NB4 (cell line): ENCODE data around the gene NUP62.

ENCODE experiments used
- DNase-seq: peaks from one replicate; pipeline ENCODE4 v3.0.0; 2010; ENCODE audit warnings: low read depth
- H3K4me3 ChIP-seq: one replicate; pipeline ENCODE4 v1.5.1; 2011; ENCODE audit warnings: mild to moderate bottlenecking, low read depth, low read length, moderate library complexity
- CTCF ChIP-seq: IDR thresholded peaks from one replicate; pipeline ENCODE4 v1.5.1; 2012; ENCODE audit warnings: low read depth, low read length
- MAX ChIP-seq: IDR thresholded peaks from 2 replicates; pipeline ENCODE4 v1.6.1; 2011; ENCODE audit warnings: low read depth, low read length
- MYC ChIP-seq: IDR thresholded peaks from 2 replicates; pipeline ENCODE4 v1.6.1; 2011; ENCODE audit warnings: low read depth, low read length
- POLR2A ChIP-seq: IDR thresholded peaks from 2 replicates; pipeline ENCODE4 v1.6.1; 2011; ENCODE audit warnings: mild to moderate bottlenecking; ENCODE audit not compliant: insufficient read length; ENCODE audit errors: extremely low read depth

Gene NUP62

GRCh38 chr19:49863935-49864320, 65.4 kb downstream of the NUP62 start:
- DNase-seq = no peak
- TF ChIP-seq MAX (no peak), POLR2A (no peak), MYC (no peak), CTCF (no peak)
- H3K4me3 ChIP-seq = no peak overlapping the region

- TF ChIP-seq MYC (no peak), CTCF (no peak), POLR2A (no peak), MAX (no peak)
- DNase-seq = no peak
- H3K4me3 ChIP-seq = no peak overlapping the region
These were observed 65.9 kb downstream of the NUP62 start for GRCh38 chr19:49863254-49863934.

GRCh38 chr19:49862391-49863253, 66.7 kb downstream of the NUP62 start:
- DNase-seq = peak; percentile 58
- no peak overlapping the region for H3K4me3 ChIP-seq
- TF ChIP-seq MYC (no peak), MAX (no peak), POLR2A (no peak), CTCF (peak; percentile 30)

GRCh38 chr19:49861541-49862378, 67.5 kb downstream of the NUP62 start:
- no peak for DNase-seq

More at GRCh38 chr19:49861541-49862378, 67.5 kb downstream of the NUP62 start:
- no peak overlapping the region for H3K4me3 ChIP-seq
- TF ChIP-seq MYC (no peak), CTCF (no peak), MAX (no peak), POLR2A (no peak)
